GM21528 (cell line): ENCODE measurements around the gene MBNL2.
A peak's percentile ranks its signal among the peaks of the same experiment; 100 is the strongest.
"Not testable (repeated sequence)": the region's sequence is repeated elsewhere in the genome, so short reads cannot be mapped to it uniquely, and the experiment has no call there.

ENCODE experiments used
- ATAC-seq: cut with Tn5 transposase; IDR thresholded peaks from one replicate; pipeline ENCODE4 v1.9.1; 2021; ENCODE audit warnings: mild to moderate bottlenecking, moderate library complexity; ENCODE audit not compliant: unreplicated experiment, low FRiP score

The MBNL2 gene

DNA sequence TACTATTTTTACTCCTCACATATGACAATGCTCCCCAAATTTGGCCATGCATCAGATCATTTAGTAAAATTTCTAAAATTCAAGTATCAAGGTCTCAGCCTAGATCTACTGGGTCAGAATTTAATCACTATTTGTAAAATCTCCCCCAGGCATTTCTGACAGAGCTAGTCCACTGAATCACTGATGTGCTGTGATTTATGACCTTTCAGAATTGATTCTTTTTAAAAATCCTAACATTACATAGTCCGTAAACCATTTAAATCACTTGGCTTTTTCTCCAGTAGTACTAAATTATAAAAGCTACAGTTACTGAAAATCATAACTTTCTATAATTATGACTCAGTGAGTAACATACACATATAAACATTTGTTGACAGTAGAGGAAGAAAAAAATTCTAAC, 119.0 kb downstream of the MBNL2 start:
- ATAC-seq = no peak

DNA sequence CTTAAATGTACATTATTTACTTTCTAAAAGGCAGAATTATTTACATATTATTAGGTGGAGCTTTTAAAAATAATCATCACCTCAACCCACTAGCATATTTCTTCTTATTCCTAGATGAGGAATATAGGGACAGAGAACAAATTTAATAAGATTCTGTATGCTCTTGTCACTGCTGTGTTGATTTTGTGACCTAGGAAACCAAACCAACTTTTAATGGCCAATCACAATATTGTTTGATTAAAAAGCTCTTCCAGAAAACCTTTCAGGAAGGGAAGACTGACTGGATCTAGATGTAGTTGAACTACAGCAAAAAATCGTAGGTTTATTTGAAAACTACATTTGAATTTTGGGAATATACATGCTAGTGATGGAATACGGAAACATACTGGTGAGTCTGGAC, 120.0 kb downstream of the MBNL2 start:
- ATAC-seq = no peak

DNA sequence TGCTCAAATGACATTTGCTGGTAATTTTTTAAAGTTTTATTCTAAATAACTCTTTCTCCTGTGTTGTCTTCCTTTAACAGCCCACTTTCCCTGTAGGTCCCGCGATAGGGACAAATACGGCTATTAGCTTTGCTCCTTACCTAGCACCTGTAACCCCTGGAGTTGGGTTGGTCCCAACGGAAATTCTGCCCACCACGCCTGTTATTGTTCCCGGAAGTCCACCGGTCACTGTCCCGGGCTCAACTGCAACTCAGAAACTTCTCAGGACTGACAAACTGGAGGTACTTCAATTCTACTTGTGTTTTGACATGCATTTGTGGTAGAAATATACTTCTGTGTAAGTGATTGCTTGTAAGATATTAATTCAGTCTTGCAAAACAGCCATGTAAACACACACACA, 120.8 kb downstream of the MBNL2 start:
- ATAC-seq = no peak

DNA sequence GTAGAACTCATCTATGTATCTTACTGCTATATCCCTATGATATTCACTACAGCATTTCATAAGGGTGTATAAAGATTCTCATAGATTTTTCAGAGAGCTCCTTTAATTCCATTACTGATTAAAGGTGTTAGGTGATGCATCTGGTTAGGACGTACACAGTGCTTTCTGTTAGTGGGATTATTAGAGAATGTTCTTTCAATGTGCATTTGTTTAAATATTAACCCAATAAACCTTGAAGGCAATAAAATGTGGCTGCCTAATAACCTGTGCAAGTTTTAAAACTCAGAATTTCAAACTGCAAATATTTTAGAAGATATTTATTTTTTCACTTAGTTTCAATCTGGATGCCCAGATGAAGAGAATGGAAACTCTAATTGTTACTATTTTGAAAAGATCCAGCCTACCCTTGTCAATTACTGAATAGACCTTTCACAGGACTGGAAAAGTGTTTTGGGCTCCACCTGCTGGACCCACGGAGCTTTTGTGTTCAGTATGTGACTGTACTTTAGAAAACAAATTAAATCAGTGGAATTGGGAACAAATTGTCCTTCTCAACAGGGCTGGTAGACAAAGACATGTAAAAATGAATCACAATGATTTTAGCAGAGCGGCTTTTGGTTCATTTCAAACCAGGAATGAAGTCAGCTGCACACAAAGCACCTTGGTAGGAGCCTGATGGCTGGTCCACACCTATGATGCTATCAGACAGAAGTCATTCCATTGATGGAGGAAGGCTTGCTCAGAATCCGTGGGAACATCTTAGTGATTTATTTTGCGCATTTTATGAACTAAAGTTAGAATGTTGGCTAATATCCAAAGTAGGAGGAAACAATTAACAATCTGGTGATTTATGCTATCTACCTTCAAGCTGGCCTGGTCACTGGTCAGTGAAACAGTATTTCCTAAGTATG, 122.4 kb downstream of the MBNL2 start:
- peak; percentile 71 for ATAC-seq

DNA sequence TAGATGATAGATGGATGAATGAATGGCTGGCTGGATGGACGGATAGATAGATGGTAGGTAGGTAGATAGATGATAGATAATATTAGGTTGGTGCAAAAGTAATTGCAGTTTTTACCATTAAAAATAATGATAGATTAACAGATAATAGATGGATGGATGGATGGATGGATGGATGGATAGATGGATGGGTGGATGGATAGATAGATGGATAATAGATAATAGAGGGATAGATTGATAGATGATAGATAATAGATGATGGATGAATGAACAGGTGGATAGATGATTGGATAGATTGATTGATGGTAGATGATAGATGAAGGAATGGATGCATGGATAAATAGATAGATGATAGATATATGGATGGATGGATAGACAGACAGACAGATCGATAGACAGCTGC, 124.0 kb downstream of the MBNL2 start:
- ATAC-seq = no peak

DNA sequence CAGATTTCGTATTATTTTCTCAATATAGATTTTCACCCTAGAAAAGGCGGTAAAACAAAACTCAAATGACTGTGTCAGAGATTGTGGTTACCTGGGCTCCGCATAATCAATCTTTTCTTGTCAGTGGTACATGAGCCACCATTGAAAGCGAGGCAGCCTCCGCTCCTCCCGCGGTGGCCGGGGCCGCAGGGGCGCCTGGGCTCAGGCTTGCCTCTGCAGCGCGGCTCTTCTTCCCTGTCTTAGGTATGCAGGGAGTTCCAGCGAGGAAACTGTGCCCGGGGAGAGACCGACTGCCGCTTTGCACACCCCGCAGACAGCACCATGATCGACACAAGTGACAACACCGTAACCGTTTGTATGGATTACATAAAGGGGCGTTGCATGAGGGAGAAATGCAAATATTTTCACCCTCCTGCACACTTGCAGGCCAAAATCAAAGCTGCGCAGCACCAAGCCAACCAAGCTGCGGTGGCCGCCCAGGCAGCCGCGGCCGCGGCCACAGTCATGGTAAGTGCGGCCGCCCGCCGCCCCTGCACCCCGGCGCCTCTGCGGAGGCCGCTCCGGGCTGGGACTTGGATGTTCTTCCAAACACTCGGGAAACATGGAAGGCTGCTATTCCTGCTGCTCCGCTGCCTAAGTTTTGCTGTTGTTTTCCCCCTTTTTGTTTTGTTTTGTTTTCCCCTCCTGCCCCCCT, 124.6 kb downstream of the MBNL2 start:
- ATAC-seq = no peak

DNA sequence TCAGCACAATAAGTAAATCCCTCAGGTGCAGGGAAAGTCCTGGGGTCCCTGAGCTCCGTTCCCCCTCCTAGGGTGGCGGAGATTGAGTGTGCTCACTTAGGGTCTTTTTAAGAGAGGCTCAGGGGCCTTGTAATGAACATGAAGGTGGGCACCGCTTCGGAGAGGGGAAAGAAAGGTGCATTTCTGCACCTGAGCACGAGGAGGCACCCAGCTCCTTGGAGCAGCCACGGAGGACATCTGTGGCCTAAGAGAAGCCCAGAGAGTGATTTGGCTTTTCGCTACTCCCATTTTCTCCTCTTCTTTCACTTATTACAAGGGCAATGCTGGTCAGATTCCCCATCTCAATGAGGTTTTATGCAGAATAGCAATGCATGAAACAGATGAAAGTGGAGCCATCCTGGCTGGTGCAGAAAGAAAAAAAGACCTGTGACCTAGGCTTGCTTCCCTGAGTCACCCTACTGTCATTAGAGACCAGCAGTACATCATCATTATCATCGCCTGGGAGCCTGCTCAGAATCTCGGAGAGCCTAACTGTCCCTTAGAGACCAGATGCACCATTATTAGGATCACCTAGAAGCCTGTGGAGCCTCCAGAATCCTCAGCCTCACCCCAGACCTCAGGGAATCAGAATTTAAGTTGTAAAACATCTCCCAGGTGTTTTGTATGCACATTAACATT, 125.3 kb downstream of the MBNL2 start:
- no peak for ATAC-seq

DNA sequence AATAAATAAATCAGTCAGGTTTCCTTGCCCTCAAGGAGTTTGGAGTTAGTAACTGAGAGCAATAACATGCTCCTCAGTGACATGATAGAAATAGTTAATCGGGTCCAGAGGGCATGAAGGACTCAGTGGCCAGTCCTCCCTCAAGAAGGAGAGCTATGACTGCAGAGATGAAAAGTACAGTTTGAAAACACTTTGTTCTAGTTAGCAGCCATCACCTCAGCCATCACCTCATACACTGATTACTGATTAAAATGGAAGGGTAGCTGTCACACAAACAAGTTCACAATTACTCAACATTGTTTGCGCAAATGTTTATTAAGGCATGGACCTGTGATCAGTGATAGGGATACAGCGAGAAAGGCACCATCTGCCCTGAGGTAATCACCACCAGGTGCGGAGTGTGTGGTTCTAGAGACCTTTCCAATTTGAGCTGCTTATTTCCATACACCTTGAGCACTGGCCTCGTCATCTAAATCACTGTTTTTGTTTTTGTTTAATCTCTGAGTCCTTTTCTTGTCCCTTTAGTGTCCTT, 126.5 kb downstream of the MBNL2 start:
- ATAC-seq = no peak

DNA sequence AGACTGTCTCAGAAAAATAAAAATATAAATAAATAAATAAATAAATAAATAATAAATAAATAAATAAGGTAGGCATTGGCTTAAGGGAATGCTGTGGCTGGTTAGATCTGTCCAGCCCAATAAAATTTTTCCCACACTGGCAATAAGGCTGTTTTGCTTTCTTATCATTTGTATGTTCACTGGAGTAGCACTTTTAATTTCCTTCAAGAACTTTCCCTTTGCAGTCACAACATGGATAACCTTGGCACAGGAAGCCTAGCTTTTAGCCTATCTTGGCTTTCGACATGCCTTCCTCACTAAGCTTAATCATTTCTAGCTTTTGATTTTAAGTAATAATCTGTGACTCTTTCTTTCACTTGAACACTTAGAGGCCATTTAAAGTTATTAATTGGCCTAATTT, 129.9 kb downstream of the MBNL2 start:
- not testable (repeated sequence) for ATAC-seq

DNA sequence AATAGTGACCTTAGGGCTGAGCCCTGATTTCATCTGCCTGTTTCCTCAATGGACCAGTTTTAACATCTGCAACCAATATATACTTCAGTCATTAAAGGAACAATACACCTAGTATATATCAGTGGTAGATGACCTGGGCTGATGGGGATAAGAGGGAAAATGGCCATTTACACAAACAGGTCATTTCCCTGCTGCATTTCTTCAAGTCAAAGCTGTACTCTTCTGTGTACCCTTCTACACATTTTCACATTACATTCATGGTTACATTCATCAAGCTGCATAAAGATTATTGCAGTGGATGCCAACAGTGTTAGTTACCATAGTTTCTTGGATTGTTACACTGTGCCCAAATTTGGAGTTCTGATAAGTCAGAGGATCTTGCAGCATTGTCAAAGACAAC, 130.7 kb downstream of the MBNL2 start:
- no peak for ATAC-seq

DNA sequence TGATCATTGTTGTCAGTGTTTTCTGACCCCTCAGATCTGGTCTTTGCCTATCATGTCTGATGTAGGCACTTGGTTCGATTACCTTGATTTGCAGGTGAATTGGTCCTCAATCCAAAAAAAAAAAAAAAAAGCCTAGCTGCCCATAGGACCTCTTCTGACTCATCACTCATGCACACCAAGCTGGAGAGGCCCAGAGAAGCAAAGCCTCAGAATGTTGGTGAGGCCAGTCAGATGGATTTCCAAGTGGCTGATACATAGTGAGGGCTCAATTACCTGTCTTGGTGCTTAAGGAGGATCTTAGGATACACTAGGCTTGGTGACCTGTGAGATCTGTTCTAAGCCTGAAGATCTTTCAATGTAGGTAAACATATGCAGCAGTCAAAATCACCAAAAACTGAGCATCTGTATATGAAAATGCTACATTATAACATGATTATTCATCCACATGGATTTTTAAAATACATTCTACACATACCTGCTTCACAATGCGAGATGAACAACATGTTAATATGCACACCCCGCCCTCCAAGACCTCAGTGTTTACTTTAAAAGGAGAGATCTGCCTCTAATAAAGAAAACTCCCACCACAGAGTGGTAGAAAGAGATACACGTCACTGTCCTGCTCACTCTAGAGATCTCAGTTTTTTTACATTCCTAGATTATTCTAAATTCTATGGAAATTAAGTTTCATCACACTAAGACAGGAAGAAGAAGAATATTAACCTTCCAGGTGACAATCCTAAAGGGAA, 132.0 kb downstream of the MBNL2 start:
- ATAC-seq = no peak

DNA sequence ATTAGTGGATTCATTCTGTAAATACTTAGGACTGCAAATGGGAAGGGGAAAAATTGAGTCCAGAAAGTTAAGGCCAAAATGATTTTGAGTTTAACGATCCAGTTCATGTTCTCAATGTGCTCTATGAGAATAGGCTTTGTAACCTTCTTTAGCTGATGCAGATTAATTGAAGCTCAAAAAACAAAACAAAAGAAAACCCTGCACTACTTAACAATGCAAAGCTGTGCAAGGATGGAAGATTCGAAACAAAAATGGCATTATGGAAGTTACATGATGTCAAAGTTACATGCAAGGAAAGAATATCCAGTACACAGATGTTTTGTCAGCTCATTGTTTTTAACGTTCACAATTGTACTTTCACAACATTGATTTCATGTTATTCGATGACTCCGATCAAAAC, 132.7 kb downstream of the MBNL2 start:
- no peak for ATAC-seq

DNA sequence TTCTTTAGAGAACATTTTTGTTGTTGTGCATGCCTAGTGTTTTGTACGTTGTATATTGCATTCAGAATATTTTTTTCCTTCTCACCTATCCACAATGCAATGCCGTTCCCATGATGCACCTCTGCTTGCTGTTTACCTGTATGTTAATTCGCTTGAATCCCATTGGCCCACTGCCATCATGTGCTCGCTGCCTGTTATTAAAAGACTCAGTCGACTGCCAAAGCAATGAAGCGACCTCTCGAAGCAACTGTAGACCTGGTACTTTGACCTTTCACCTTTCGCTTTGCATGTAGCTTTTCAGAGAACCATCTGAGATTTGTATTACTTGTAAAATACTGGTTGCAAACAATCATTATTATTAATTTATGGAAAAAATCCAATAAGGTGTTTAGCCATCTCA, 134.5 kb downstream of the MBNL2 start:
- no peak for ATAC-seq

DNA sequence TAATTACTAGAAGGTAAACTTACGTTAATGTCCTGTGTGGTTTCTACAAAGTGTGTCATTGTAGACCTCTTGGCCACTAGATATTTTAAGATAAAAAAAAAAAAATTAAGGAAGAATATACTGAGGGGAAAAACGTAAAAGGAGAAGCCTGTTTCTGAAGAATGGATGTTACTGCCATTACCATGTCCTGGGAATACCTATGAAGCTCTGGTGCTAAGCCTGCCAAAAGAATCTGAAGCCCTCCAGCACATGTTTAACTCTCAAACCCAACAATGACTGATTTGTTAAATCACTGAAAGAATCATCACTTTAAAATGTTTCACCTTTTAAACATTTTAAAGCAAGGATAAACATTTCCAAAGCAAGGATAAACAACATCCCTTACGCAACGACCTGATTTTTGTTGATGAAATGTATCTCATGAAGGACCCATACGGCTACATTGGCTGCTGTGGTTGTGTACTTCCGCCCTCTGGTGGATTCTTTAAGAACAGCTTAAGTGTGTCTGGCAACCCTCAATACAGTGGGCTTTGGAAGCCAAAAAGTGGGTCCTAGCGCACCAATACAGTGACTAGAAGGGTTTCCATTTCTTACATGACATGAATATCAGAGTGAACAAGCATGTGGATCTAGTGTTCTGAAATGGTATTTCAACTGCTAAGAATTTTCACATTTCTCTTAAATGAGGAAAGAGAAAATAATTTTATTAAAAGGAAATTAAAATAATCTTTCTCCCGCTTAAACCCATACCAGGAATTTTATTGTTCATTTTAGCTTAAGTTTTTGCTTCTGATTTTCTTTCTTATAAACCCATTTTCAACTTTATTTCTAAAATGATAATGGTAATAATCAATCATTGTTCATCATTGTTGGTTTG, 137.3 kb downstream of the MBNL2 start:
- ATAC-seq = peak; percentile 95

DNA sequence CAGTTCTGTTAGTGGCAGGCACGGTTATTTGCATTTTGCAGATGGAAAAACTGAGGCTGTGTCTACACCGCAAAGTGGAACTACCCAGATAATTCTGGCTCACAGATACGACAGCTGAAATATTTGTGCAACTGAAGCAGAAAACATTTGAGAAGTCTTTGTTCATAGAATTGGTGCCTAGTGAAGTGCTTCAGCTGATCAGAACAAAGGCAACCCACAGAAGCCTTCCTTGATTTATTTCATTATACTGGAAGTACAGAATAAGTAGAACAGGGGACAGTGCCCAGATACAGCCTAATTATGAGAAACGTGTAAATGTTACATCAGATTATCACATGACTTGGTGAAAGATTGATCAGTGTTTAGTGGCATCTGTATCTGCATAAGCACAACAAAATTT, 138.5 kb downstream of the MBNL2 start:
- ATAC-seq = no peak

DNA sequence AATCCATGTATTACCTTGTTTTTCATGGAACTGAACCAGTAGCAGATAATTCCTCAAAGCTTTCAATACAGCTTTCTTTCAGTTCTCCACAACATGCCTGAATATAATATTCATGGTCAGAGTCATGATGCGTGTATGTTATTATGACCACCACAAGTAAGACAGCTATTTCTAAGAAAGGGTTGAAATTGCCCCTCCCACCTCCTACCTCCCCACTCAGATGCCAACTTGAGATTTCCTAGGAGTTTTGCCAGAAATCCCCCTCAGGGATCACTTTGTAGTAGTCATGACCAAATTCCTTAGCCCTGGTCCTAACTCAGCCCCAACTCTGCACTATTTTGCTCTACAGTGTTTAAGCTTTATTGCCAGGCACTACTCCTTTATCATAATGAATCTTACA, 141.9 kb downstream of the MBNL2 start:
- ATAC-seq = no peak

DNA sequence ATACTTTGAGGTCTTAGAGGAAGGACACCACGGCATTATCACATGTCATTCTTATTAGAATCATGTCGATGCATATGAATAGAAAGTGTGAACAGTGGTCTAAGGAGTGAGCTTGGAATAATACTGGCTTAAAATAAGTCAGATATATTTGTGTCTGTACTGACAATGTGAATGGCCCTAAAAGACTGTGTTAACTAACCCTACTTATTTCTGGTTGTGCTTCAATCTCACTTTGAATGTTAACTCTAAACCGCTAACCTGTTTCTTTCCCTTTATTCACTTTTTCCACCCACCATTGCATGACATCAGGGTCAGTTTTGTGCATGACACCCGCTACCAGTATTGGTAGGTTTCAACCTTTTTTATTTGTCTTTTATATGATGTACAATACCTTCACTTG, 142.7 kb downstream of the MBNL2 start:
- ATAC-seq = no peak

DNA sequence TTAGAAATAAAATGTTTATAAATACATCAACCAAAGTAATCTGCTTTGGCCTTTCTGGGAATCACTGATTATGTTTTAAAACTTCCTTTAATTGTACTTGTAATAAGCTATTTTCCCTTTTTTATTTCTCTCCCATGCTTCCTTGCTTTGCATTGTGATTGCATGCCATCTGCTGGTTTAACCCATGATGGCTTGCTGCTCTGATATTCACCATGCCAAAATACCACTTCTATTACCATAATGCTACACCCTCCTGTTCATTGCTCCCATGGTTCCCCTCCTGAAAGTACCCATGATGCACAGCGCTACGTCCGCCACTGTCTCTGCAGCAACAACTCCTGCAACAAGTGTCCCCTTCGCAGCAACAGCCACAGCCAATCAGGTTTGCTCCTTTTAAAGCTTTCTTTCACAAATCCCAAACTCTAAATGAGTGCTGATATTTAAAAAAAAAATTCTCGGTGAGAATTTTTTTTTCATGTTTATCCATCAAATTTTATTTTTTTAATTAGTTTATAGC, 144.1 kb downstream of the MBNL2 start:
- ATAC-seq = no peak
